ENCODE data around the gene CTR9. TPM values are rescaled to one million over a fixed set of nuclear protein-coding genes. Genes with fewer than 3 reads are reported as not detected.

The CTR9 gene
- total and polyA plus RNA-seq, 2 of the 8 experiments (the other 6 are each of a cell fraction or from before 2014, with no cell fraction given), result 6.1 to 37.7 TPM

GRCh38 chr11:10764412-10764811 is 13.4 kb downstream of the CTR9 start (continued):
- TF ChIP-seq POU5F1 (IDR thresholded peaks at IDR 0.05; ENCODE audit: low read depth, low read length), result no peak
- TF ChIP-seq USF2 (IDR thresholded peaks at IDR 0.05; ENCODE audit: low read length), result no peak
- no peak for TF ChIP-seq SUZ12 (IDR thresholded peaks at IDR 0.05; ENCODE audit: low read length)
- no peak for TF ChIP-seq SP4 (IDR thresholded peaks at IDR 0.05; ENCODE audit: low read length)
- no peak for TF ChIP-seq EGR1 (IDR thresholded peaks at IDR 0.05; ENCODE audit: borderline replicate concordance, low read depth, low read length)
- no peak for TF ChIP-seq HDAC2 (IDR thresholded peaks at IDR 0.05; ENCODE audit: borderline replicate concordance in 1 of 2, low read depth in 2 of 2, low read length in 2 of 2)
- TF ChIP-seq TBP (IDR thresholded peaks at IDR 0.05; ENCODE audit: low read depth, low read length), result no peak
- no peak for TF ChIP-seq MAFK (IDR thresholded peaks at IDR 0.05; ENCODE audit: low read depth, low read length)

All from H1 (cell line).